K562 (cell line): ENCODE results near the gene XRCC3. TPM values are rescaled to one million over a fixed set of nuclear protein-coding genes. Genes with fewer than 3 reads are reported as not detected.

ENCODE experiments used
- ATAC-seq: fragments of 200-7000 bp; cut with Tn5 transposase; 3 replicates; pipeline ENCODE4 v1.9.1; 2020; ENCODE audit warnings: moderate library complexity
- BruUV-seq: library from RNA; stranded (reverse); fragments of 400-500 nt; replicated peaks from 2 replicates; lab custom pipeline; 2021; lab: Mats Ljungman, UMichigan
- CTCF ChIA-PET: fragments of 300-600 bp; formaldehyde crosslinking; extraction: SDS; loops from one replicate; lab custom pipeline; 2021; ENCODE audit warnings: low intra/inter-chr PET ratio; lab: Yijun Ruan, JAX
- POLR2A ChIA-PET: fragments of 300-600, 350-650 bp; sonication (Branson Sonifier 250); formaldehyde crosslinking; extraction: SDS; loops from one replicate; lab custom pipeline; 2021; ENCODE audit warnings: antibody characterized with exemption, inconsistent platforms; lab: Yijun Ruan, JAX
- DNase-seq, 4 experiments: peaks; one replicate each; pipeline versions ENCODE4 v3.0.0 to v3.0.0-alpha.2; 2011 to 2018; ENCODE audit warnings: low spot score in 3 of 4, mixed read lengths in 3 of 4; ENCODE audit errors: extremely low read depth in 1 of 4
- FAIRE-seq: peaks from 2 replicates; lab custom pipeline; 2011; peaks lifted over from hg19 to GRCh38; lab: Jason Lieb, UNC
- H2AFZ ChIP-seq: 2 replicates; pipeline ENCODE4 v1.6.0; 2011; ENCODE audit warnings: low read depth, low read length, control low read depth, inconsistent platforms
- H3K27ac ChIP-seq: fragments of 200-600 bp; 3 replicates; pipeline ENCODE4 v1.8.0; 2011; ENCODE audit warnings: low read depth, mild to moderate bottlenecking, control low read depth, inconsistent platforms, low read length, moderate library complexity, mixed read lengths; ENCODE audit errors: extremely low read depth
- H3K27me3 ChIP-seq, 2 experiments: fragments of 300-600 bp in 1 of 2; 2 replicates in 1 of 2; 3 replicates in 1 of 2; pipeline versions ENCODE4 v1.6.0 to v1.8.0; 2011; ENCODE audit warnings: inconsistent platforms in 2 of 2, low read length in 2 of 2, mild to moderate bottlenecking in 1 of 2, mixed read lengths in 1 of 2, moderate library complexity in 1 of 2; ENCODE audit not compliant: control insufficient read depth in 2 of 2, insufficient read depth in 2 of 2
- H3K36me3 ChIP-seq: fragments of 300-600 bp; 3 replicates; pipeline ENCODE4 v1.8.0; 2011; ENCODE audit warnings: mild to moderate bottlenecking, low read length, inconsistent platforms; ENCODE audit not compliant: control insufficient read depth, insufficient read depth
- H3K4me1 ChIP-seq, 2 experiments: fragments of 200-600 bp in 1 of 2; replicated peaks in 1 of 2; 2 replicates in 1 of 2; 3 replicates in 1 of 2; pipeline versions ENCODE4 v1.5.1 to v1.8.0; 2011; ENCODE audit warnings: inconsistent platforms in 2 of 2, low read length in 2 of 2, mild to moderate bottlenecking in 1 of 2, mixed read lengths in 1 of 2, moderate library complexity in 1 of 2; ENCODE audit not compliant: control insufficient read depth in 2 of 2, insufficient read depth in 2 of 2
- H3K4me2 ChIP-seq: 2 replicates; pipeline ENCODE4 v1.6.1; 2011; ENCODE audit warnings: low read length, control low read depth, inconsistent platforms, mixed read lengths; ENCODE audit not compliant: insufficient read depth
- H3K4me3 ChIP-seq: fragments of 200-600 bp; sonication (generic), shearing (Covaris generic); 2 replicates; pipeline ENCODE4 v1.5.1; 2016; ENCODE audit warnings: control low read depth, inconsistent platforms
- H3K79me2 ChIP-seq: fragments of 200-600 bp; 3 replicates; pipeline ENCODE4 v1.8.0; 2011; ENCODE audit warnings: low read length, inconsistent platforms; ENCODE audit not compliant: control insufficient read depth, insufficient read depth
- H3K9ac ChIP-seq, 2 experiments: 2 replicates each; pipeline versions ENCODE4 v1.6.0 to v1.6.1; 2011; ENCODE audit warnings: low read depth in 2 of 2, low read length in 2 of 2, control low read depth in 1 of 2, inconsistent platforms in 1 of 2, mild to moderate bottlenecking in 1 of 2, mixed read lengths in 1 of 2; ENCODE audit not compliant: insufficient read depth in 1 of 2
- H3K9me1 ChIP-seq: one replicate; pipeline ENCODE4 v1.6.0; 2011; ENCODE audit warnings: inconsistent platforms, mild to moderate bottlenecking, low read length, moderate library complexity; ENCODE audit not compliant: control insufficient read depth, insufficient read depth
- H3K9me3 ChIP-seq: replicated peaks from 2 replicates; pipeline ENCODE4 v1.5.1; 2011; ENCODE audit warnings: low read depth, low read length, inconsistent platforms; ENCODE audit not compliant: control insufficient read depth, insufficient read depth
- H4K20me1 ChIP-seq: replicated peaks from 2 replicates; pipeline ENCODE4 v1.6.1; 2011; ENCODE audit warnings: low read length, inconsistent platforms, mixed read lengths; ENCODE audit not compliant: control insufficient read depth, insufficient read depth
- ARHGAP35 ChIP-seq: fragments of 450-650 bp; IDR thresholded peaks from 2 replicates; pipeline ENCODE4 v1.6.1; 2018; ENCODE audit not compliant: partially characterized antibody
- ATF3 ChIP-seq, 2 experiments: fragments of 450-650 bp in 1 of 2; sonication (generic) in 1 of 2; formaldehyde crosslinking in 1 of 2; IDR thresholded peaks in 1 of 2; conservative IDR thresholded peaks in 1 of 2; 2 replicates each; pipeline versions ENCODE4 v1.6.1 to v1.8.1; 2016 to 2023; ENCODE audit warnings: mild to moderate bottlenecking in 2 of 2, moderate library complexity in 2 of 2, inconsistent platforms in 1 of 2, missing genetic modification reagents in 1 of 2
- FOXP1 ChIP-seq: sonication (generic); formaldehyde crosslinking; IDR thresholded peaks from 2 replicates; pipeline ENCODE4 v1.8.0; 2022; ENCODE audit warnings: mild to moderate bottlenecking, missing genetic modification reagents
- GATA2 ChIP-seq: sonication (generic); formaldehyde crosslinking; IDR thresholded peaks from 2 replicates; pipeline ENCODE4 v1.4.0; 2020; ENCODE audit warnings: mild to moderate bottlenecking, missing genetic modification reagents
- MAZ ChIP-seq, 2 experiments: fragments of 450-650 bp in 1 of 2; sonication (generic) in 1 of 2; formaldehyde crosslinking; IDR thresholded peaks in 1 of 2; conservative IDR thresholded peaks in 1 of 2; 2 replicates each; pipeline versions ENCODE4 v1.4.0 to v1.5.0; 2020; ENCODE audit warnings: mild to moderate bottlenecking in 1 of 2, missing genetic modification reagents in 1 of 2
- NCOA4 ChIP-seq: fragments of 450-650 bp; IDR thresholded peaks from 2 replicates; pipeline ENCODE4 v1.6.1; 2018; ENCODE audit warnings: mild to moderate bottlenecking; ENCODE audit not compliant: partially characterized antibody
- RB1 ChIP-seq: fragments of 450-650 bp; IDR thresholded peaks from 2 replicates; pipeline ENCODE4 v1.6.1; 2017; ENCODE audit warnings: low read depth, mild to moderate bottlenecking
- RBBP5 ChIP-seq: fragments of 200-600 bp; sonication (generic); IDR thresholded peaks from 2 replicates; pipeline ENCODE4 v1.6.1; 2012; ENCODE audit warnings: borderline replicate concordance, mild to moderate bottlenecking, low read length, control low read depth, inconsistent platforms; ENCODE audit not compliant: insufficient read depth, poor library complexity, severe bottlenecking
- ZKSCAN8 ChIP-seq: fragments of 200-800 bp; sonication (Bioruptor generic); IDR thresholded peaks from 2 replicates; pipeline ENCODE4 v1.6.1; 2016; ENCODE audit warnings: missing genetic modification characterization, missing compliant biosample characterization
- ZNF609 ChIP-seq: sonication (generic); formaldehyde crosslinking; IDR thresholded peaks from 2 replicates; pipeline ENCODE4 v1.8.1; 2023; ENCODE audit warnings: missing genetic modification reagents, mild to moderate bottlenecking, borderline replicate concordance
- ZNF76 ChIP-seq: fragments of 250-450 bp; sonication (Bioruptor Pico); IDR thresholded peaks from 2 replicates; pipeline ENCODE4 v1.4.0; 2020; ENCODE audit warnings: mild to moderate bottlenecking, moderate library complexity, borderline replicate concordance
- WGBS: fragments of 100-300 bp; shearing (Covaris generic); methylation state at CpG from one replicate; pipeline ENCODE4 v1.1.6; 2016; ENCODE audit warnings: low coverage, mixed read lengths; ENCODE audit not compliant: insufficient coverage; ENCODE audit errors: missing lambda C conversion rate; 5-methylcytosine and 5-hydroxymethylcytosine counted together
- in situ Hi-C: fragments of 300-500 bp; cut with MboI; formaldehyde crosslinking; loops from 4 replicates; pipeline ENCODE4 v1.15.0; 2018; ENCODE audit warnings: inconsistent platforms, mixed read lengths
- intact Hi-C: fragments of 100-400 bp; cut with micrococcal nuclease; formaldehyde crosslinking; loops from 2 replicates; pipeline ENCODE4 v1.14.2; 2022
- polyA plus RNA-seq, 8 experiments: library from polyadenylated mRNA; depleted of rRNA in 4 of 8; stranded (reverse) in 5 of 8; unstranded in 3 of 8; fragments of >200 nt; fragmentation: Nextera tagmentation in 2 of 8; fragmentation: Illumina TruSeq in 1 of 8; extraction: Ambion mirVana in 2 of 8; extraction: Trizol in 1 of 8; gene quantifications; 2 replicates each; pipeline versions ENCODE4 v1.2.1 to v1.2.3, GENCODE V29; 2011 to 2014; ENCODE audit warnings: inconsistent platforms in 1 of 8, missing spikeins in 1 of 8
- total RNA-seq, 7 experiments: library from RNA; depleted of rRNA in 6 of 7; stranded (reverse); fragments of >200 nt in 6 of 7; fragmentation: Illumina TruSeq in 2 of 7; extraction: Trizol in 2 of 7; gene quantifications; 2 replicates each; pipeline versions ENCODE4 v1.2.1 to v1.2.3, GENCODE V29; 2011 to 2021; ENCODE audit warnings: low replicate concordance in 1 of 7

The XRCC3 gene
- total and polyA plus RNA-seq, 9 of the 15 experiments (the other 6 are each of a cell fraction or from before 2014, with no cell fraction given) = 0.34 to 59.3 (median 30.3) TPM

GRCh38 chr14:103716091-103716801 lies 995 bp upstream of the XRCC3 start:
- ATAC-seq = 0 out of 3 replicates have a peak, but pooled peaks have one; percentile 1
- intact Hi-C loops = no loop called here
- ChIA-PET CTCF (no interaction called here), POLR2A (interaction anchor here (0.7 to 1.7 kb wide), 5 partner anchors 9 to 48 kb away, joined by 3 to 9 read pairs (median 4); no protein-coding TSS in a partner anchor)
- Histone ChIP-seq H3K27ac (peak overlapping the region; percentile 69), H3K27me3 (no peaks in the 10 kb centered on the region), H3K4me3 (peak overlapping the region; percentile 68), H3K9me3 (no peaks in the 10 kb centered on the region), H3K9ac (peak overlapping the region; percentile 73 to 92), H3K4me2 (peak overlapping the region; percentile 71), H4K20me1 (0 out of 2 replicates have a peak, but pooled peaks cover 5% of the 10 kb centered on the region), H3K4me1 (peaks cover 29 to 63% of the 10 kb centered on the region in 2 experiments; a peak in 4 of 5 replicates), H3K79me2 (peaks cover 85% of the 10 kb centered on the region), H2AFZ (no peak overlapping the region), H3K36me3 (peaks cover 43% of the 10 kb centered on the region; the same call in 2 of the 3 replicates), H3K9me1 (no peaks in the 10 kb centered on the region)
- in situ Hi-C loops = no loop called here
- DNase-seq = peak; percentile 28 to 67 (median 48)
- BruUV-seq = no TSS peak
- no peak for FAIRE-seq
- WGBS = 1% methylated on average over 9 of the region's 72 CpGs
- TF ChIP-seq ATF3 (IDR thresholded peaks at IDR 0.05) (no peak), ATF3 (CRISPR knock-in tag; conservative IDR thresholded peaks at IDR 0.05) (no peak), RBBP5 (peak; percentile 46), ZKSCAN8 (CRISPR knock-in tag) (no peak), FOXP1 (CRISPR knock-in tag) (0 out of 2 replicates have a peak, but pooled peaks have one; percentile 24), MAZ (CRISPR knock-in tag; conservative IDR thresholded peaks at IDR 0.05 in 1 of 2, IDR thresholded peaks at IDR 0.05 in 1 of 2) (no peak), GATA2 (CRISPR knock-in tag) (no peak), RB1 (no peak), ARHGAP35 (no peak), NCOA4 (no peak), ZNF609 (no peak), ZNF76 (CRISPR knock-in tag) (no peak)
